NOMO-1 treated with DMSO at 0.1 percent for 48 hours (cell line): ENCODE measurements around the gene TPP2.
A peak's percentile ranks its signal among the peaks of the same experiment; 100 is the strongest.

Experiments used
- DNase-seq: peaks from one replicate; lab custom pipeline; 2025; ENCODE audit not compliant: unreplicated experiment; lab: John Stamatoyannopoulos, UW

TPP2 gene

GRCh38 chr13:102690883-102691282 is 94.1 kb downstream of the TPP2 start:
- no peak for DNase-seq

- DNase-seq = no peak
Measured at GRCh38 chr13:102692491-102692826, 95.7 kb downstream of the TPP2 start.

GRCh38 chr13:102693250-102693649 is 96.5 kb downstream of the TPP2 start:
- DNase-seq = no peak

- DNase-seq = peak; percentile 14
Measured at GRCh38 chr13:102693776-102694175, 97.0 kb downstream of the TPP2 start.

- no peak for DNase-seq
Measured at GRCh38 chr13:102694937-102695336, 98.2 kb downstream of the TPP2 start, which contains the start of gene METTL21C. Gene METTL21C (minus strand): TSS chr13:102695044. CDS start chr13:102694498, 546 bp downstream.

- no peak for DNase-seq
Measured at GRCh38 chr13:102696465-102696864, 99.7 kb downstream of the TPP2 start.

GRCh38 chr13:102697264-102697663 is 100.5 kb downstream of the TPP2 start:
- DNase-seq = no peak

- no peak for DNase-seq
Measured at GRCh38 chr13:102697929-102698648, 101.3 kb downstream of the TPP2 start.

GRCh38 chr13:102698649-102698980 is 101.8 kb downstream of the TPP2 start:
- DNase-seq = no peak

- DNase-seq = no peak
Measured at GRCh38 chr13:102699504-102699903, 102.7 kb downstream of the TPP2 start.

GRCh38 chr13:102700088-102701031 is 103.6 kb downstream of the TPP2 start:
- no peak for DNase-seq

- no peak for DNase-seq
Measured at GRCh38 chr13:102701331-102701730, 104.5 kb downstream of the TPP2 start.

- DNase-seq = no peak
Measured at GRCh38 chr13:102702965-102703725, 106.4 kb downstream of the TPP2 start.

GRCh38 chr13:102703726-102704035 is 106.9 kb downstream of the TPP2 start:
- no peak for DNase-seq

GRCh38 chr13:102704238-102705058 is 107.7 kb downstream of the TPP2 start:
- peak; percentile 18 for DNase-seq

- no peak for DNase-seq
Measured at GRCh38 chr13:102707467-102707866, 110.7 kb downstream of the TPP2 start.

- DNase-seq = no peak
Measured at GRCh38 chr13:102708211-102708610, 111.4 kb downstream of the TPP2 start.

- DNase-seq = no peak
Measured at GRCh38 chr13:102708991-102709390, 112.2 kb downstream of the TPP2 start.

- no peak for DNase-seq
Measured at GRCh38 chr13:102709536-102709935, 112.8 kb downstream of the TPP2 start.

- no peak for DNase-seq
Measured at GRCh38 chr13:102710261-102710679, 113.5 kb downstream of the TPP2 start.

GRCh38 chr13:102715447-102715846 is 118.7 kb downstream of the TPP2 start:
- DNase-seq = no peak
